Kidney (tissue), 14 donors: Measurements from ENCODE around the gene SORCS2. TPM values are rescaled to one million over a fixed set of nuclear protein-coding genes. Genes with fewer than 3 reads are reported as not detected.

Experiments used
- DNase-seq, 5 donors: peaks; one replicate each; pipeline ENCODE4 v3.0.0-alpha.2; 2013 to 2020
- FAIRE-seq: peaks from 2 replicates; lab custom pipeline; 2012; peaks lifted over from hg19 to GRCh38; lab: Jason Lieb, UNC
- H3K27ac ChIP-seq, 2 donors: one replicate each; pipeline ENCODE4 v1.7.0; 2013; ENCODE audit warnings: low read depth in 2 of 2, low read length in 2 of 2, inconsistent platforms in 1 of 2
- H3K27me3 ChIP-seq: one replicate; pipeline ENCODE4 v1.7.1; 2013; ENCODE audit warnings: low read length, inconsistent platforms; ENCODE audit not compliant: control insufficient read depth, insufficient read depth
- H3K36me3 ChIP-seq, 3 donors: one replicate each; pipeline versions ENCODE4 v1.7.0 to v1.7.1; 2013; ENCODE audit warnings: low read length in 3 of 3, control low read depth in 1 of 3, inconsistent platforms in 1 of 3; ENCODE audit not compliant: insufficient read depth in 3 of 3, control insufficient read depth in 2 of 3
- H3K4me1 ChIP-seq, 3 donors: one replicate each; pipeline versions ENCODE4 v1.7.0 to v1.7.1; 2013; ENCODE audit warnings: low read length in 3 of 3, inconsistent platforms in 1 of 3, low read depth in 1 of 3; ENCODE audit not compliant: control insufficient read depth in 2 of 3, insufficient read depth in 2 of 3
- H3K4me3 ChIP-seq, 3 donors: one replicate each; pipeline versions ENCODE4 v1.7.0 to v1.8.1; 2013; ENCODE audit warnings: low read length in 3 of 3, control low read depth in 1 of 3, inconsistent platforms in 1 of 3
- H3K9ac ChIP-seq, 3 donors: one replicate each; pipeline versions ENCODE4 v1.7.0 to v1.7.1; 2013; ENCODE audit warnings: low read length in 3 of 3, control low read depth in 1 of 3, inconsistent platforms in 1 of 3
- H3K9me3 ChIP-seq, 3 donors: one replicate each; pipeline versions ENCODE4 v1.7.0 to v1.7.1; 2013; ENCODE audit warnings: low read length in 3 of 3, control low read depth in 1 of 3, inconsistent platforms in 1 of 3; ENCODE audit not compliant: control insufficient read depth in 2 of 3, insufficient read depth in 1 of 3
- intact Hi-C: fragments of 100-400 bp; cut with DNase I; formaldehyde crosslinking; loops from one replicate; pipeline ENCODE4 v1.11.1; 2022
- polyA plus RNA-seq: library from polyadenylated mRNA; stranded (reverse); fragments of 350-450 nt; fragmentation: Illumina TruSeq; extraction: RNeasy Lipid Tissue Mini Kit (QIAGEN cat#74804); gene quantifications from one replicate; pipeline ENCODE4 v1.2.3, GENCODE V29; 2014; ENCODE audit warnings: low read depth, low replicate concordance; ENCODE audit not compliant: insufficient read depth
- total RNA-seq: library from RNA; stranded (reverse); fragmentation: NEBNext Ultra II Directional; extraction: Animal tissue kit (Norgen Biotek cat#: 25700); gene quantifications from one replicate; pipeline ENCODE4 v1.2.1, GENCODE V29; 2021
- TF ChIP-seq, protein P1 (sequence below): IDR thresholded peaks from 3 replicates; pipeline ENCODE4 v1.5.1; 2012; ENCODE audit warnings: mild to moderate bottlenecking, moderate library complexity, borderline replicate concordance; ENCODE audit not compliant: insufficient read depth; ENCODE audit errors: extremely low read depth
- donor health status: control.
- donor health status: control.
- donor health status: control.
- donor health status: control.
- donor health status: control.
- donor health status: DM: yes; HTN: yes; CAD: no.
- donor health status: Normal renal cell carcinoma (clear cell type).

SORCS2 gene
- total and polyA plus RNA-seq, 2 donors from 2014 or later, result 6.1 to 9.1 TPM

GRCh38 chr4:7382634-7383014 is 190.3 kb downstream of the SORCS2 start:
- intact Hi-C loops, result no loop called here
- TF ChIP-seq, protein P1, sequence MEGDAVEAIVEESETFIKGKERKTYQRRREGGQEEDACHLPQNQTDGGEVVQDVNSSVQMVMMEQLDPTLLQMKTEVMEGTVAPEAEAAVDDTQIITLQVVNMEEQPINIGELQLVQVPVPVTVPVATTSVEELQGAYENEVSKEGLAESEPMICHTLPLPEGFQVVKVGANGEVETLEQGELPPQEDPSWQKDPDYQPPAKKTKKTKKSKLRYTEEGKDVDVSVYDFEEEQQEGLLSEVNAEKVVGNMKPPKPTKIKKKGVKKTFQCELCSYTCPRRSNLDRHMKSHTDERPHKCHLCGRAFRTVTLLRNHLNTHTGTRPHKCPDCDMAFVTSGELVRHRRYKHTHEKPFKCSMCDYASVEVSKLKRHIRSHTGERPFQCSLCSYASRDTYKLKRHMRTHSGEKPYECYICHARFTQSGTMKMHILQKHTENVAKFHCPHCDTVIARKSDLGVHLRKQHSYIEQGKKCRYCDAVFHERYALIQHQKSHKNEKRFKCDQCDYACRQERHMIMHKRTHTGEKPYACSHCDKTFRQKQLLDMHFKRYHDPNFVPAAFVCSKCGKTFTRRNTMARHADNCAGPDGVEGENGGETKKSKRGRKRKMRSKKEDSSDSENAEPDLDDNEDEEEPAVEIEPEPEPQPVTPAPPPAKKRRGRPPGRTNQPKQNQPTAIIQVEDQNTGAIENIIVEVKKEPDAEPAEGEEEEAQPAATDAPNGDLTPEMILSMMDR, result no peak
- H3K9me3 ChIP-seq, result no peaks in the 10 kb centered on the region
- no peak overlapping the region for H3K27ac ChIP-seq
- no peak overlapping the region for H3K4me3 ChIP-seq
- no peak overlapping the region for H3K9ac ChIP-seq
- H3K36me3 ChIP-seq, result no peaks in the 10 kb centered on the region
- no peak for FAIRE-seq
- no peaks in the 10 kb centered on the region for H3K27me3 ChIP-seq
- DNase-seq, result peak in 2 of 5 donors; percentile 17 to 27
- no peaks in the 10 kb centered on the region for H3K4me1 ChIP-seq

DNA sequence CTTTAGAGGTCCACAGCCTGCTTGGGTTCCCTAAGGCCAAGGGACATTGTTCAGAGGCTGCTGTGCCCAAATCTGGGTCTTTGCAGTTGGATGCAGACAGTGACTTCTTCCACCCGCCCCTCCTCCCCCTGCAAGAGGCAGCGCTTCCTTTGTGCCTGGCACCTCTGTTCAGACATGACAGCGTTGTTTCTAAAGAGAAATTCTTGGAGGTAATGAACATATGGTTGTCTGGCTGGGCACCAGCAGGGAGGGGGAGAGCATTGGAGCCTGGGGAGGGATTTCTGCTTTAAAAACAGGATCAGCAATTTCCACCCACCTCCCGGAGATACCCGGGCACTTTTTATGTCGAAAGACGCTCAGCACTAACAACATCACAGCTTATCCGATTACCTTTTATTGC is 190.9 kb downstream of the SORCS2 start:
- peak in 1 of 5 donors; percentile 35 for DNase-seq
- Histone ChIP-seq H3K9me3 (no peaks in the 10 kb centered on the region), H3K27ac (no peak overlapping the region), H3K27me3 (no peaks in the 10 kb centered on the region), H3K4me3 (no peak overlapping the region), H3K9ac (no peak overlapping the region), H3K4me1 (no peaks in the 10 kb centered on the region), H3K36me3 (no peaks in the 10 kb centered on the region)
- no peak for FAIRE-seq
- intact Hi-C loops, result no loop called here
- TF ChIP-seq, protein P1, result no peak

- H3K4me1 ChIP-seq, result no peaks in the 10 kb centered on the region
- H3K9me3 ChIP-seq, result no peaks in the 10 kb centered on the region
- no peak overlapping the region for H3K9ac ChIP-seq
- TF ChIP-seq, protein P1, result no peak
- FAIRE-seq, result no peak
- H3K27me3 ChIP-seq, result no peaks in the 10 kb centered on the region
- peak in 3 of 5 donors; percentile 5 to 47 (median 23) for DNase-seq
- intact Hi-C loops, result no loop called here
- no peak overlapping the region for H3K27ac ChIP-seq
- H3K4me3 ChIP-seq, result no peak overlapping the region
- no peaks in the 10 kb centered on the region for H3K36me3 ChIP-seq
These were observed 191.9 kb downstream of the SORCS2 start for GRCh38 chr4:7384003-7384928.
